ENCODE results near the gene PLAU.
"Not testable (repeated sequence)": the region's sequence is repeated elsewhere in the genome, so short reads cannot be mapped to it uniquely, and the experiment has no call there.

PLAU gene

DNA sequence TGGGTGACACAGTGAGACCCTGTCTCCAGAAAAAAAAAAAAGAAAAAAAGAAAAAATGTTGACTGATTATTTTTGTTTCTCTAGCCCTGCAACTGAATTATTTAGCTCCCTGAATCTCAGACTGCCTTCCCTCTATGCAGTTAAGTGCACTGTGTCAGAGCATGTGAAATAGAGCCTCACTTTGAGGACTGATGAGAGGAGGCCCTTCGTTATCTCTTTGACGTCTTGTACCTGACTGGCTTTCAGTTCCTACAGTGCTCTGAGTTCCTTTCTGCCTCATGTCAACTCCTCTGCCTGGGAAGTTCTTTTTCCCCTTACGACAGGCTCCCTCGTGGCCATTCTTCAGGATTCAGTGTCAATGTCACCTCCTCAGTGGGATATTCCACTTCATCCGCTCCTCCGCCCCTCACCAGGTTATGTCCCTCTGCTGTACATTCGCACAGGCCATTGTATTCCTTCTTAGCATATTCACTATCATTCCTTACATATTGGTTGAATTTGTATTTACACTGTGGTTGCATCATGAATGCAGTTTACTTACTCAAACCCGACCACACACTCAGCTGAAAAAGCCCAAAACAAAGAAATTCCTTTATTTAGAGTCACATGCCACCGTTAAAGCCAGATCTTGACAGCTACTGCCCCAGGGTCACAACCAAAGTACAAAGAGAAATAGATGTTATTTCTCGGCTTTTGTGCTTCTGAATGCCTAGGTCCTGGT is 18.5 kb upstream of the PLAU start:
- no peak overlapping the region for H3K4me3 ChIP-seq
- H3K27ac ChIP-seq, result peak overlapping the region in 5 of 21 experiments; percentile 1 to 63 (median 40)

DNA sequence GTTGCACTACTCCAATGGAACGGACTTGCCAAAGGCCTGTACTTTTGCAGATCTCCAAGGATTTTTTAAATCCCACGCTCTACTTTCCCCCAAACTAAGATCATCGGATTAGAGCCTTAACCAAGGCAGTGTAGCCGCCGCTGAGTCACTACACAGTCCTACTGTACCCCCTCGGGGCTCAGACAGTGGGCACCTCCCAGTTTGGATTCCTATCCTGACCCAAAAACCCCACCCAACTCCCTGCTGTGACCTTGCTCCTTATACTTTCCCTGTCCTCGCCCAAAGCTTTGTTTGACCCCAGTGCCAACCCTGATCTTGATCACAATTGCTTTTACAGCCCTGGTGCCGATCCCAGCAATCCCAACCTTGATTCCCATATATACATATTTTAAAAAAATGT is 17.5 kb upstream of the PLAU start:
- H3K4me3 ChIP-seq, result no peak overlapping the region

GRCh38 chr10:73894245-73894971 is 16.5 kb upstream of the PLAU start:
- H3K27ac ChIP-seq, result peak overlapping the region in 7 of 21 experiments; percentile 6 to 63 (median 40)

More for the DNA sequence above, 17.5 kb upstream of the PLAU start:
- peak overlapping the region in 6 of 21 experiments; percentile 6 to 63 (median 38) for H3K27ac ChIP-seq

DNA sequence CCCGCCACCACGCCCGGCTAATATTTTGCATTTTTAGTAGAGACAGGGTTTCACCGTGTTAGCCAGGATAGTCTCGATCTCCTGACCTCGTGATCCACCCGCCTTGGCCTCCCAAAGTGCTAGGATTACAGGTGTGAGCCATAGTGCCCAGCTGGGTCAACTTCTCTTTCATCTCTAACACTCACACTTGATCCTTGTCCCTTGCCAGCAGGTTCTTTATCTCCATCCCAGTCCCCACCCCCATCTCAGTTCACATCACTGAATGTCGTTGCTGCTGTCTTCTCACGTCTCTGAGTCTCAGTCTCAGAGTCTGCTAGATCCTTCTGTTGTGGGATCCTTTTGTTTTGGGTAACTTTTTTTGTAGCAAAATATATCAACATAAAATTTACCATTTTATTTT is 15.6 kb upstream of the PLAU start:
- not testable (repeated sequence) for H3K4me3 ChIP-seq

More at GRCh38 chr10:73894245-73894971, 16.5 kb upstream of the PLAU start:
- H3K4me3 ChIP-seq, result no peak overlapping the region

DNA sequence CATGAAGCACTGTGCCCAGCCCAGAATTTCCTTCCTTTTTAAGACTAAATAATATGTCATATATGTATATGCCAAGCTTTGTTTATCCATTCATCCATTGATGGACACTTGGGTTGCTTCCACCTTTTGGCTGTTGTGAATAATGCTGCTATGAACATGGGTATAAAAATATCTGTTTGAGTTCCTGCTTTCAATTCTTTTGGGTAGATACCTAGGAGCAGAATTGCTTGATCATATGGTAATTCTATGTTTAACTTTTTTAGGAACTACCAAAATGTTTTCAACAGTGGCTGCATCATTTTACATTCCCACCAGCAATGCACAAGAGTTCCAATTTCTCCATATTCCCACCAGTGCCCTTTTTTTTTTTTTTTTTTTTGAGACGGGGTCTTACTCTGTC is 13.2 kb upstream of the PLAU start:
- no peak overlapping the region for H3K4me3 ChIP-seq

More for the DNA sequence above, 15.6 kb upstream of the PLAU start:
- peak overlapping the region in 2 of 21 experiments; percentile 2 to 36 for H3K27ac ChIP-seq

GRCh38 chr10:73898730-73899410 is 12.1 kb upstream of the PLAU start:
- peak overlapping the region in 14 of 21 experiments; percentile 5 to 71 (median 43) for H3K27ac ChIP-seq
- H3K4me3 ChIP-seq, result no peak overlapping the region

More for the DNA sequence above, 13.2 kb upstream of the PLAU start:
- H3K27ac ChIP-seq, result no peak overlapping the region

DNA sequence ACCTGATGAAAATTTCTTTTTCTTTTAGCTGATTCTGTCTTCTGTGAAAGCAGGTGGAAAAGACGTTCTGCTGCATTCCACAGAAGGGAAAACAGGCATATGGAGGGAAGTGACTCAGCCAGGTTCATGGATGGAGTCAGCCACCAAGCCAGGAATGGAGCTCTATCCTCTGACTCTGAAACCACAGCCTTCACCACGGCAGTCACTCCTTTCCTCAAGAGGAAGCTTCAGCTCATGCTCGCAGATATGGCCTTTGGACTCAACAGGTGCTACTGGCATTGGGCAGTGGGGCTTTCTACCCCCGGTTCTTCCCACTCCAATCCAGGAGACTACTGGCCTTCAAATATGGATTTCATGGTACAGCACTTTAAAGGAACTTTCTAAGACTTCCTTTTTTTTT is 11.5 kb upstream of the PLAU start:
- peak overlapping the region in 14 of 21 experiments; percentile 5 to 71 (median 43) for H3K27ac ChIP-seq

GRCh38 chr10:73900064-73900463 is 10.9 kb upstream of the PLAU start:
- Histone ChIP-seq H3K27ac (peak overlapping the region in 8 of 21 experiments; percentile 5 to 71 (median 42)), H3K4me3 (no peak overlapping the region)

More for the DNA sequence above, 11.5 kb upstream of the PLAU start:
- H3K4me3 ChIP-seq, result no peak overlapping the region

- H3K27ac ChIP-seq, result peak overlapping the region in 1 of 21 experiments; percentile 1
- no peak overlapping the region for H3K4me3 ChIP-seq
Observed at GRCh38 chr10:73901261-73901660, 9.7 kb upstream of the PLAU start.

- H3K4me3 ChIP-seq, result no peak overlapping the region
- peak overlapping the region in 3 of 21 experiments; percentile 0 to 34 (median 4) for H3K27ac ChIP-seq
Observed at GRCh38 chr10:73902351-73902750, 8.6 kb upstream of the PLAU start.

- peak overlapping the region in 16 of 21 experiments; percentile 22 to 94 (median 75) for H3K27ac ChIP-seq
Observed at GRCh38 chr10:73905256-73906020, 5.5 kb upstream of the PLAU start.

GRCh38 chr10:73906524-73907447 is 4.1 kb upstream of the PLAU start:
- Histone ChIP-seq H3K4me3 (no peak overlapping the region), H3K27ac (peak overlapping the region in 20 of 21 experiments; percentile 22 to 94 (median 75))

More at GRCh38 chr10:73905256-73906020, 5.5 kb upstream of the PLAU start:
- no peak overlapping the region for H3K4me3 ChIP-seq

DNA sequence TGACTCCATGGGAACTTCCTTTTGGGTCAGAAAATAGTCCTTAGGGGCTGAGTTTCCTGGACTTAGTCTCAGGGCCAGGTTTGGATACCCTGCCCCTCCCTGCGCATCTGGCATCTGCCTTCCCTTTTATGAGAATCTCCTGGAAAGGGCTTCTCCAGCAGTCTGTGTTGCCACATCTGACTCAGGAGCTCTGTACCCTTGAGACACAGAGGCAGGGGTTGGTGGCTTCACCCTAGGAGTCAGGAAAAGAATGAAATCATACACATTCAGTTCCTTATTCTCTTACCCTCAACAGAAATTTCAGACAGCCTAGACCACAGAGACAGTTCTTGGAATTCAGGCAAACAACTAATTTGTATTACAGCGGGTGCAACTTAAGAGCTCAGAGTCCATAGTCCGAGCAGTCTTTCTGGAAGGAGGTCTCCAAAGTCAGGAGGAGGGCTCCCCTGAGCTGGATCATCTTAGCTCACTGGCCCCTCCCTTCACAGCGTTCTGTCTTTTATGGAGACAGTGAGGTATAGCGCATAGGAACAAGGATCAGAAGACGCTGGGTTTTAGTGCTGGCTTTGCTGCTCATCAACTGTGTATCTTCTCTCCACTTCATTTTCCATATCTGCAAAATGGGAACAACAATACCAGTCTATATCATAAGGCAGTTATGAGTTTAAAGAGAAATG is 3.0 kb upstream of the PLAU start:
- Histone ChIP-seq H3K4me3 (no peak overlapping the region), H3K27ac (peak overlapping the region in 19 of 21 experiments; percentile 43 to 94 (median 76))

DNA sequence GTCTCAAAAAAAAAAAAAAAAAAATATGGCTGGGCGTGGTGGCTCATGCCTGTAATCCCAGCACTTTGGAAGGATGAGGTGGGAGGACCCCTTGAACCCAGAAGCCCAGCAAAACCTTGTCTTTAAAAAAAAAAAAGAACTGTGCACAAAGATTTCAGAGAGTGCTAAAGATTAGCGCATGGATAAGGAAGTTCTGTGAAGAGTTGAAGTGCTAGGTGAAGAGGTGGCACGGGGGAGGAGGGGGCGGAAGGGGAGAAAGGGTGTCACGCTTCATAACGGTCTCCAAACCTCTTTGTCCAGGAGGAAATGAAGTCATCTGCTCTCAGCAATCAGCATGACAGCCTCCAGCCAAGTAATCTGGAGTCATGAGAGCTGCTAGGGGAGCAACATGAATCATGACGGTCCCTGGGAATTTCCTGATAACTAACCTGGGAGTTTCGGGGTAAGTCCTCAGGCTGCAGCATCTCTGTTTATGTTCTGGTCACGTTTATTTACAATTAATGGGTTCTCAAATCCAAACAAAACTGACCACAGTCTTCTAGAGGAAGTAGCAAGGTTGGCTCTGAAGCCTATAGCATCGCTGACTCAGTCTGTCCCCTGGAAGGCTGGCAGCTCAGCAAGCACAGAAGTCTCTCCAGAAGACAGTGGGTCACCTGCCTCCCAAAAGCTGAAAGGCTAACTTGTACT is 1.9 kb upstream of the PLAU start:
- Histone ChIP-seq H3K27ac (peak overlapping the region in 17 of 21 experiments; percentile 36 to 94 (median 79)), H3K4me3 (no peak overlapping the region)

DNA sequence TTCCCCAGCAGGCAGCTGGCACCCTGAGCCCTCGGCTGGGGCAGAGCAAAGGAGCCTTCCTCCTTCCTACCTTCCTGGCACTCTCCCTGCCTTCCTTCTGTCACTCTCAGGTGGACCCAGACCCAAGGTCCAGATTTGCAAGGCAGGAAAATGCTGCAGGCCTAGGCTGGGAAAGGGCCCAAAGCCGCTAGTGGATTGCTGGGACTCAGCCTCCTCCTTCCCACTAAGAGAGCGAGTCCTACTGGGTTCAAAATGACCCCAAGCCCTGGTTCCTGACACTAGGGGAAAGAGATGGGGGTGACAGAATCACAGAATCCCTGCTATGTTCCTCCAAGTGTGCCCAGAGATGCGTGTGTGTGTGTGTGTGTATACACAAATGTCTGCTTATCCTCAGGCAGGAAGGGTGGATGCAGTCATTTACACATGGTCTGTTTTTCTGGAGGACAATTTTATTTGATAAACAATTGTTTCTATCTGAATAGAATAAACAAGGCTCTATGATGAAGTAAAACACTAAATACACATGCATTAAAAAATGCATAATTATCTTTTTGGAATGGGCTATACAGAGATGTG is 1.3 kb upstream of the PLAU start:
- peak overlapping the region in 17 of 21 experiments; percentile 31 to 94 (median 65) for H3K27ac ChIP-seq
- H3K4me3 ChIP-seq, result no peak overlapping the region

DNA sequence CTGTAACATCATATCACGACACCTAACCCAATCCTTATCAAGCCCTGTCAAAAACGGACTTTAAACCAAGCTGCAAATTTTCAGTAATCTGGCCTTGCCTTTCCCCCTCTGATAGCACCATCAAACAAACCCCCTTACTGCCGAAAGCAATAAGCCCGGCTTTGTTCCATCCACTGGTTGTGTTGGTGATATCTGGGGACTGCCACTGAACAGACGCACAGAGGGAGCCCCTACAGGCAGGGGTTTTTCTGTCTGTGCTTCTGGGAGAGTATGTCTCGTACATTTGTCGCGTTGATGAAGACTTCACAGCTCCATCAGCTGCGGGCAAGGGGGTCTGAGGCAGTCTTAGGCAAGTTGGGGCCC is 550 bp upstream of the PLAU start:
- H3K27ac ChIP-seq, result peak overlapping the region in 19 of 21 experiments; percentile 70 to 94 (median 89)
- H3K4me3 ChIP-seq, result peak overlapping the region; percentile 61 to 88 (median 72)

GRCh38 chr10:73911553-73912004 is 647 bp downstream of the PLAU start:
- Histone ChIP-seq H3K27ac (peak overlapping the region; percentile 33 to 94 (median 88)), H3K4me3 (peak overlapping the region; percentile 61 to 88 (median 72))
